Measurements from ENCODE around the gene SFRP2. TPM values are rescaled to one million over a fixed set of nuclear protein-coding genes. Genes with fewer than 3 reads are reported as not detected.

The SFRP2 gene
- total and polyA plus RNA-seq, 12 donors, result 0.30 to 5.2 (median 0.77) TPM; not detected in 5

DNA sequence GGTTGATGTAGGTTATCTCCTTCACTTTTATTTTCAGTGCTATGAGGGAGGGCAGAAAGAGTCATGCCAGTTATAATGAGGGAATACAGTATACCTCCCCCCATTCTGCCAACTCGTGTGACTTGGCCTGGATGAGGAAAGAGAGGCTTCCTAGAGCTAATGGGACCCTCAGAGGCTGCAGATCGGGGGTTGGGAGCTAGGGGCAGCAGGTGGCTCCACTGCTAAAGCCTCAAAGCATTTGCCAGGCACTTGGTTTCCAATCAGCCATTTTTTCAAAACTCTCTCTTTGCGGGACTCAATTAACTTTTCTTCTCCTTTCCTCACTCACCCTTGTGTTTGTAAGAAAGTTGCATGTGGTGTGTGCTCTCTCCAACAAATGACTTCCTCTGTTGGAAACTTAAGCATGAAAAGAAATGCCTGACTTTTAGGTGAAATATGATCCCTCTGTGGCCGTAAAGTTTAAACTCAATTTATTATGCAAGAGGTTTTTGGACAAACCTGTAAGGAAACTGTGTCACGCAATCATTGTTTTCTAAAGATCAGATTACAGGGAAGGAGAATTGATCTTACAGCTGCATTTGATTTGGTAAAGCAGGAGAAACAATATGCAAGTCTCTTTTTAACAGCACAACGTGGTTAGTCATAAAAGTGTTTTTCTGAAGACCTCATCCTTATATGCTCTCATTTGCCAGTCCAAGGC lies 7.0 kb downstream of the SFRP2 start:
- peaks cover 0 to 4% (median 0%) of the 10 kb centered on the region in 9 donors for H3K4me1 ChIP-seq
- no peak overlapping the region for H3K4me3 ChIP-seq
- H3K27me3 ChIP-seq, result peaks cover 0 to 86% (median 61%) of the 10 kb centered on the region in 7 donors
- DNase-seq (no peak), ATAC-seq (no peak)
- intact Hi-C loops (cut with DNase I), result loop anchor here in 4 of 10 donors (10.0 kb wide), 2 partner anchors 533 to 723 kb away; no protein-coding TSS in a partner anchor
- whole genome bisulfite sequencing, 2 donors, result 53 to 61% methylated on average over 6 of the region's 6 CpGs
- H3K36me3 ChIP-seq, result no peaks in the 10 kb centered on the region
- TF ChIP-seq, protein P1, sequence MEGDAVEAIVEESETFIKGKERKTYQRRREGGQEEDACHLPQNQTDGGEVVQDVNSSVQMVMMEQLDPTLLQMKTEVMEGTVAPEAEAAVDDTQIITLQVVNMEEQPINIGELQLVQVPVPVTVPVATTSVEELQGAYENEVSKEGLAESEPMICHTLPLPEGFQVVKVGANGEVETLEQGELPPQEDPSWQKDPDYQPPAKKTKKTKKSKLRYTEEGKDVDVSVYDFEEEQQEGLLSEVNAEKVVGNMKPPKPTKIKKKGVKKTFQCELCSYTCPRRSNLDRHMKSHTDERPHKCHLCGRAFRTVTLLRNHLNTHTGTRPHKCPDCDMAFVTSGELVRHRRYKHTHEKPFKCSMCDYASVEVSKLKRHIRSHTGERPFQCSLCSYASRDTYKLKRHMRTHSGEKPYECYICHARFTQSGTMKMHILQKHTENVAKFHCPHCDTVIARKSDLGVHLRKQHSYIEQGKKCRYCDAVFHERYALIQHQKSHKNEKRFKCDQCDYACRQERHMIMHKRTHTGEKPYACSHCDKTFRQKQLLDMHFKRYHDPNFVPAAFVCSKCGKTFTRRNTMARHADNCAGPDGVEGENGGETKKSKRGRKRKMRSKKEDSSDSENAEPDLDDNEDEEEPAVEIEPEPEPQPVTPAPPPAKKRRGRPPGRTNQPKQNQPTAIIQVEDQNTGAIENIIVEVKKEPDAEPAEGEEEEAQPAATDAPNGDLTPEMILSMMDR (IDR thresholded peaks at IDR 0.05), result no peak
- peaks cover 0 to 5% (median 0%) of the 10 kb centered on the region in 11 donors for H3K9me3 ChIP-seq
- H3K27ac ChIP-seq, result no peak overlapping the region

DNA sequence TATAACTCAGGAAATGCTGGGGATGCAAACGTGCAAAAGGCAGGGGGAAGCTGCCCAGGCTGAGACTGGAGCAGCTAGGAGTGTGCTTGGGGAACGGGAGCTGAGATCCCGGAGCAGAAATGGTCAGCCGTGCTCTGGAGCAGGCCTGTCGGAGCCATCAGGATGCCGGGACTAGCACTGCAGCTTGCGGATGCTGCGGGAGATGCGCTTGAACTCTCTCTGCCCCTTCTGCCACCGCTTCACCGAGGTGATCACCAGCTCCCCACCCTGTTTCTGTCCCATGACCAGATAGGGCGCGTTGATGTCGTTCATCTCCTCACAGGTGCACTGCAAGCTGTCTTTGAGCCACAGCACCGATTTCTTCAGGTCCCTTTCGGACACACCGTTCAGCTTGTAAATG lies 7.6 kb downstream of the SFRP2 start:
- peaks cover 0 to 86% (median 61%) of the 10 kb centered on the region in 7 donors for H3K27me3 ChIP-seq
- TF ChIP-seq, protein P1 (IDR thresholded peaks at IDR 0.05), result no peak
- intact Hi-C loops (cut with DNase I), result loop anchor here in 4 of 10 donors (10.0 kb wide), 2 partner anchors 534 to 724 kb away; no protein-coding TSS in a partner anchor
- H3K27ac ChIP-seq, result no peak overlapping the region
- no peak overlapping the region for H3K4me3 ChIP-seq
- WGBS, 2 donors, result 84 to 85% methylated on average over 17 of the region's 17 CpGs
- H3K4me1 ChIP-seq, result peaks cover 0 to 3% (median 0%) of the 10 kb centered on the region in 9 donors
- H3K9me3 ChIP-seq, result peaks cover 0 to 5% (median 0%) of the 10 kb centered on the region in 11 donors
- no peak for DNase-seq
- H3K36me3 ChIP-seq, result no peaks in the 10 kb centered on the region
- ATAC-seq, result no peak

DNA sequence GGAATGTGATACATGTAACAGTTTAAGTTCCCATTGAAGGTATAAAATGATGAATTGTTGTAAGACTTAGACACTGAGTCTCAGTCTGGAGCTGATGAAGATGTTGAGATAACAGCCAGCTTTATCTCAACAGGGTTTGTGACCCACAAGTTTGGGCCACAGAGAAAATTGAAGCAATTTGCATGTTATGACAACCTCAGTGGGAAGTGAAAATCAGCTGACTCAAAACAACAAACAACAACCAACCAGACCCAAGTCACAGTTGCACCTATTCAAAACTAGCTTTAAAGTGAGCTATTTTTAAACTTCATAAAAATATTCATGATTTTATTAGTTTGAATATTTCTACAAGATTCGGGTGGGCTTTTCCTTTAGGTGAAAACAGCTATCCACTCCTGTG lies 8.0 kb downstream of the SFRP2 start:
- H3K36me3 ChIP-seq, result no peaks in the 10 kb centered on the region
- H3K4me1 ChIP-seq, result no peaks in the 10 kb centered on the region
- no peak overlapping the region for H3K27ac ChIP-seq
- no peak overlapping the region for H3K4me3 ChIP-seq
- DNase-seq (no peak), ATAC-seq (no peak)
- H3K27me3 ChIP-seq, result peaks cover 0 to 83% (median 58%) of the 10 kb centered on the region in 7 donors
- intact Hi-C loops (cut with DNase I), result loop anchor here in 4 of 10 donors (10.0 kb wide), 2 partner anchors 534 to 724 kb away; no protein-coding TSS in a partner anchor
- 73 to 92% methylated on average over 1 of the region's 1 CpG for WGBS, 2 donors
- H3K9me3 ChIP-seq, result peaks cover 0 to 5% (median 0%) of the 10 kb centered on the region in 11 donors
- TF ChIP-seq, protein P1 (IDR thresholded peaks at IDR 0.05), result no peak

DNA sequence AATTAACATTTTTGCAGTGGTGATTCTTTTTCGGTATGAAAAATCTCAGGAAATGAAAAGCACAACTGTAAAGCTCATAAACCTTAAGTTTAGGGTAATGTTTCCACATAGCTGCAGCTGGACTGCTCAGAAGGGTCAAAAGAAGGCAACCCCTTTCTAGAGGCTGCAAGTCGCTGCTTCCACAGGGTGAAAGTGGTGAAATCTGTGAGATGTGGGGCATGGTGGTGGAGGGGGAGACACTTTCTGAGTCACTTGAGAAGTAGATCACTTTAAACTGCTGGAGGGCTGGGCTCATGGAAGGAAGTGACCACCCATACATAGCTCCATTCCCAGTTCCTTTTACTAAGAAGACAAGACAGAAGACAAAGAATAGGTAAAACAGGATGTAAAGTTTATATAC lies 8.7 kb downstream of the SFRP2 start:
- TF ChIP-seq, protein P1 (IDR thresholded peaks at IDR 0.05), result no peak
- Histone ChIP-seq H3K4me3 (no peak overlapping the region), H3K27ac (no peak overlapping the region), H3K4me1 (no peaks in the 10 kb centered on the region), H3K36me3 (no peaks in the 10 kb centered on the region), H3K27me3 (peaks cover 0 to 78% (median 51%) of the 10 kb centered on the region in 7 donors), H3K9me3 (peaks cover 0 to 5% (median 0%) of the 10 kb centered on the region in 11 donors)
- WGBS, 2 donors, result 45 to 74% methylated on average over 2 of the region's 2 CpGs
- intact Hi-C loops (cut with DNase I), result loop anchor here in 4 of 10 donors (10.0 kb wide), 2 partner anchors 535 to 725 kb away; no protein-coding TSS in a partner anchor
- DNase-seq (no peak), ATAC-seq (no peak)

Data from heart right ventricle (tissue), 16 donors.